HG02571 (cell line): ENCODE data around the gene OMP.

Source experiments
- ATAC-seq: cut with Tn5 transposase; IDR thresholded peaks from one replicate; pipeline ENCODE4 v1.9.1; 2021; ENCODE audit warnings: mild to moderate bottlenecking, moderate library complexity; ENCODE audit not compliant: unreplicated experiment

The OMP gene

GRCh38 chr11:77100166-77101042, 2.2 kb upstream of the OMP start:
- ATAC-seq: no peak

- ATAC-seq: no peak
These were observed 1.6 kb upstream of the OMP start for GRCh38 chr11:77101043-77101537.

GRCh38 chr11:77103319-77103718, 679 bp downstream of the OMP start:
- ATAC-seq: no peak

- ATAC-seq: no peak
These were observed 2.1 kb downstream of the OMP start for GRCh38 chr11:77104727-77105126.

- no peak for ATAC-seq
These were observed 3.7 kb downstream of the OMP start for GRCh38 chr11:77106321-77106720.

- ATAC-seq: no peak
These were observed 4.1 kb downstream of the OMP start for GRCh38 chr11:77106759-77107158.

GRCh38 chr11:77107950-77108349, 5.3 kb downstream of the OMP start:
- ATAC-seq: no peak

- ATAC-seq: no peak
These were observed 5.8 kb downstream of the OMP start for GRCh38 chr11:77108436-77108835.

- ATAC-seq: no peak
These were observed 6.8 kb downstream of the OMP start for GRCh38 chr11:77109236-77110019.

- no peak for ATAC-seq
These were observed 8.2 kb downstream of the OMP start for GRCh38 chr11:77110836-77111235.

GRCh38 chr11:77111277-77111676, 8.6 kb downstream of the OMP start:
- no peak for ATAC-seq

GRCh38 chr11:77111946-77112345, 9.3 kb downstream of the OMP start:
- no peak for ATAC-seq

GRCh38 chr11:77112641-77113381, 10.2 kb downstream of the OMP start:
- ATAC-seq: no peak

- no peak for ATAC-seq
These were observed 10.9 kb downstream of the OMP start for GRCh38 chr11:77113382-77114088.

- no peak for ATAC-seq
These were observed 11.4 kb downstream of the OMP start for GRCh38 chr11:77114089-77114463.

GRCh38 chr11:77115181-77115611, 12.6 kb downstream of the OMP start:
- ATAC-seq: no peak

- ATAC-seq: no peak
These were observed 13.3 kb downstream of the OMP start for GRCh38 chr11:77115956-77116355.

GRCh38 chr11:77117492-77117891, 14.9 kb downstream of the OMP start:
- no peak for ATAC-seq

GRCh38 chr11:77118086-77118485, 15.4 kb downstream of the OMP start:
- no peak for ATAC-seq

GRCh38 chr11:77118971-77119370, 16.3 kb downstream of the OMP start:
- no peak for ATAC-seq

- ATAC-seq: no peak
These were observed 16.9 kb downstream of the OMP start for GRCh38 chr11:77119531-77119936.
